Sigmoid colon (tissue), 7 donors: ENCODE data around the gene CSTF1. TPM values are rescaled to one million over a fixed set of nuclear protein-coding genes. Genes with fewer than 3 reads are reported as not detected.

ENCODE experiments used
- DNase-seq: peaks from one replicate; pipeline ENCODE4 v3.0.0-alpha.2; 2019
- H3K27ac ChIP-seq, 4 donors: fragments of 200-600 bp; sonication (generic); one replicate each; pipeline ENCODE4 v1.5.1; 2016 to 2019; ENCODE audit warnings: mild to moderate bottlenecking in 1 of 4
- H3K27me3 ChIP-seq, 3 donors: fragments of 200-600 bp; sonication (generic); one replicate each; pipeline ENCODE4 v1.5.1; 2019; ENCODE audit warnings: mild to moderate bottlenecking in 1 of 3
- H3K36me3 ChIP-seq, 4 donors: fragments of 200-600 bp; sonication (generic); one replicate each; pipeline ENCODE4 v1.5.1; 2016 to 2019
- H3K4me1 ChIP-seq, 4 donors: fragments of 200-600 bp; sonication (generic); one replicate each; pipeline ENCODE4 v1.5.1; 2017 to 2019
- H3K4me3 ChIP-seq, 4 donors: fragments of 200-600 bp; sonication (generic); one replicate each; pipeline ENCODE4 v1.5.1; 2017 to 2019; ENCODE audit warnings: mild to moderate bottlenecking in 2 of 4, moderate library complexity in 1 of 4
- H3K9me3 ChIP-seq, 4 donors: fragments of 200-600 bp in 3 of 4; sonication (generic) in 3 of 4; one replicate each; pipeline versions ENCODE4 v1.5.1 to v1.6.1; 2013 to 2019
- CTCF ChIP-seq, 4 experiments: fragments of 450-650 bp in 3 of 4; fragments of 200-600 bp in 1 of 4; IDR thresholded peaks; one replicate each; pipeline ENCODE4 v1.5.1; 2016 to 2019; ENCODE audit warnings: antibody characterized with exemption in 4 of 4, mild to moderate bottlenecking in 3 of 4, moderate library complexity in 2 of 4
- EP300 ChIP-seq, 4 donors: sonication (generic); formaldehyde crosslinking; IDR thresholded peaks; one replicate each; pipeline ENCODE4 v1.6.1; 2017; ENCODE audit warnings: antibody characterized with exemption in 4 of 4
- POLR2A ChIP-seq, 2 donors: fragments of 450-650 bp; IDR thresholded peaks; one replicate each; pipeline ENCODE4 v1.6.1; 2016; ENCODE audit warnings: antibody characterized with exemption in 2 of 2, mild to moderate bottlenecking in 2 of 2, moderate library complexity in 2 of 2
- POLR2AphosphoS5 ChIP-seq, 4 donors: sonication (generic); formaldehyde crosslinking; IDR thresholded peaks; one replicate each; pipeline ENCODE4 v1.6.1; 2017; ENCODE audit warnings: antibody characterized with exemption in 4 of 4
- WGBS, 2 donors: extraction: QIAGEN DNeasy Blood & Tissue Kit; methylation state at CpG; one replicate each; pipeline ENCODE4 v1.1.7; 2013; 5-methylcytosine and 5-hydroxymethylcytosine counted together
- intact Hi-C: fragments of 100-400 bp; cut with DNase I; formaldehyde crosslinking; loops from one replicate; pipeline ENCODE4 v1.15.1; 2023
- polyA plus RNA-seq, 3 donors: library from polyadenylated mRNA; stranded (reverse); fragments of 200-250 nt; gene quantifications; one replicate each; pipeline ENCODE4 v1.2.3, GENCODE V29; 2013
- total RNA-seq, 4 donors: library from RNA; depleted of rRNA; stranded (reverse); fragments of >200 nt; gene quantifications; one replicate each; pipeline ENCODE4 v1.1.0, GENCODE V29; 2016
- donor health status: healthy with polysubstance abuse.
- donor health status: Bipolar disorder and iron deficiency.
- donor health status: healthy.

CSTF1 gene
- total and polyA plus RNA-seq, 7 donors, result 7.2 to 24.6 (median 14.9) TPM

- Histone ChIP-seq H3K36me3 (no peaks in the 10 kb centered on the region), H3K9me3 (no peaks in the 10 kb centered on the region), H3K4me3 (no peak overlapping the region), H3K27ac (no peak overlapping the region), H3K27me3 (peaks cover 0 to 50% (median 13%) of the 10 kb centered on the region in 3 donors), H3K4me1 (peaks cover 0 to 8% (median 3%) of the 10 kb centered on the region in 4 donors)
- no peak for DNase-seq
- TF ChIP-seq POLR2A (IDR thresholded peaks at IDR 0.05) (no peak), POLR2AphosphoS5 (IDR thresholded peaks at IDR 0.05) (no peak), EP300 (IDR thresholded peaks at IDR 0.05) (no peak), CTCF (IDR thresholded peaks at IDR 0.05) (no peak)
- 43 to 56% methylated on average over 13 of the region's 13 CpGs for WGBS, 2 donors
- intact Hi-C loops, result no loop called here
These were observed 44.7 kb upstream of the CSTF1 start for GRCh38 chr20:56347628-56348304.

GRCh38 chr20:56348305-56348693 lies 44.1 kb upstream of the CSTF1 start:
- 5 to 13% methylated on average over 5 of the region's 5 CpGs for WGBS, 2 donors
- Histone ChIP-seq H3K36me3 (no peaks in the 10 kb centered on the region), H3K9me3 (no peaks in the 10 kb centered on the region), H3K4me3 (no peak overlapping the region), H3K27me3 (peaks cover 0 to 45% (median 7%) of the 10 kb centered on the region in 3 donors), H3K4me1 (peaks cover 0 to 8% (median 3%) of the 10 kb centered on the region in 4 donors), H3K27ac (no peak overlapping the region)
- TF ChIP-seq POLR2A (IDR thresholded peaks at IDR 0.05) (no peak), POLR2AphosphoS5 (IDR thresholded peaks at IDR 0.05) (no peak), CTCF (IDR thresholded peaks at IDR 0.05) (no peak), EP300 (IDR thresholded peaks at IDR 0.05) (no peak)
- intact Hi-C loops, result no loop called here
- no peak for DNase-seq

- WGBS, 2 donors, result 4 to 8% methylated on average over 3 of the region's 3 CpGs
- intact Hi-C loops, result no loop called here
- DNase-seq, result no peak
These were observed 43.7 kb upstream of the CSTF1 start for GRCh38 chr20:56348746-56349145.

GRCh38 chr20:56350842-56351241 lies 41.6 kb upstream of the CSTF1 start:
- Histone ChIP-seq H3K27me3 (peaks cover 0 to 21% (median 0%) of the 10 kb centered on the region in 3 donors), H3K27ac (no peak overlapping the region), H3K36me3 (no peaks in the 10 kb centered on the region), H3K4me3 (no peak overlapping the region), H3K9me3 (no peaks in the 10 kb centered on the region), H3K4me1 (no peaks in the 10 kb centered on the region)
- TF ChIP-seq POLR2AphosphoS5 (IDR thresholded peaks at IDR 0.05) (no peak), CTCF (IDR thresholded peaks at IDR 0.05) (no peak), POLR2A (IDR thresholded peaks at IDR 0.05) (no peak), EP300 (IDR thresholded peaks at IDR 0.05) (no peak)
- WGBS, 2 donors, result 72 to 87% methylated on average over 2 of the region's 2 CpGs
- no peak for DNase-seq
- intact Hi-C loops, result no loop called here

More at GRCh38 chr20:56348746-56349145, 43.7 kb upstream of the CSTF1 start:
- Histone ChIP-seq H3K27ac (no peak overlapping the region), H3K4me3 (no peak overlapping the region), H3K9me3 (no peaks in the 10 kb centered on the region), H3K27me3 (peaks cover 0 to 41% (median 6%) of the 10 kb centered on the region in 3 donors), H3K36me3 (no peaks in the 10 kb centered on the region), H3K4me1 (peaks cover 0 to 5% (median 2%) of the 10 kb centered on the region in 4 donors)
- TF ChIP-seq POLR2AphosphoS5 (IDR thresholded peaks at IDR 0.05) (no peak), CTCF (IDR thresholded peaks at IDR 0.05) (no peak), POLR2A (IDR thresholded peaks at IDR 0.05) (no peak), EP300 (IDR thresholded peaks at IDR 0.05) (no peak)
